ENCODE results near the gene EPAS1. TPM values are rescaled to one million over a fixed set of nuclear protein-coding genes. Genes with fewer than 3 reads are reported as not detected.

Gene EPAS1
- total and polyA plus RNA-seq, 2 of the 13 experiments (the other 11 are each of a cell fraction or from before 2014, with no cell fraction given) = 47.1 to 182 TPM

- TF ChIP-seq IRX3 (CRISPR knock-in tag; IDR thresholded peaks at IDR 0.05; ENCODE audit: borderline replicate concordance, low read depth) (no peak), ZNF780A (CRISPR knock-in tag; IDR thresholded peaks at IDR 0.05) (no peak), SP1 (IDR thresholded peaks at IDR 0.05) (no peak), SP1 (CRISPR knock-in tag; IDR thresholded peaks at IDR 0.05) (no peak), ZNF83 (CRISPR knock-in tag; IDR thresholded peaks at IDR 0.05; ENCODE audit: borderline replicate concordance) (no peak), ZNF629 (CRISPR knock-in tag; conservative IDR thresholded peaks at IDR 0.05) (no peak; the same call in 1 of the 2 replicates), ZNF747 (CRISPR knock-in tag; IDR thresholded peaks at IDR 0.05; ENCODE audit: borderline replicate concordance) (0 out of 2 replicates have a peak, but pooled peaks have one; percentile 41), PRPF4 (IDR thresholded peaks at IDR 0.05; ENCODE audit: low read depth, low read length, poor library complexity, severe bottlenecking) (no peak), RCOR2 (CRISPR knock-in tag; IDR thresholded peaks at IDR 0.05) (peak; percentile 95), NR1H2 (CRISPR knock-in tag; IDR thresholded peaks at IDR 0.05; ENCODE audit: borderline replicate concordance, low read depth) (no peak), ZNF737 (CRISPR knock-in tag; IDR thresholded peaks at IDR 0.05; ENCODE audit: borderline replicate concordance) (no peak), RBM39 (IDR thresholded peaks at IDR 0.05; ENCODE audit: low read depth, low read length, poor library complexity, severe bottlenecking) (no peak), GZF1 (CRISPR knock-in tag; IDR thresholded peaks at IDR 0.05) (no peak), GLI4 (CRISPR knock-in tag; IDR thresholded peaks at IDR 0.05; ENCODE audit: borderline replicate concordance) (no peak), ZNF350 (CRISPR knock-in tag; IDR thresholded peaks at IDR 0.05; ENCODE audit: borderline replicate concordance, low read depth) (no peak), THYN1 (CRISPR knock-in tag; IDR thresholded peaks at IDR 0.05; ENCODE audit: borderline replicate concordance, low read depth) (no peak), ZNF644 (CRISPR knock-in tag; IDR thresholded peaks at IDR 0.05; ENCODE audit: low read depth) (0 out of 2 replicates have a peak, but pooled peaks have one; percentile 33), HNRNPL (IDR thresholded peaks at IDR 0.05; ENCODE audit: low read depth, low read length) (0 out of 2 replicates have a peak, but pooled peaks have one; percentile 51), ZSCAN21 (CRISPR knock-in tag; IDR thresholded peaks at IDR 0.05; ENCODE audit: borderline replicate concordance) (no peak), TBX2 (CRISPR knock-in tag; IDR thresholded peaks at IDR 0.05; ENCODE audit: borderline replicate concordance) (peak; percentile 85), ZNF652 (CRISPR knock-in tag; IDR thresholded peaks at IDR 0.05; ENCODE audit: borderline replicate concordance, low read depth) (peak; percentile 66), ZNF30 (CRISPR knock-in tag; IDR thresholded peaks at IDR 0.05) (no peak), ZNF331 (CRISPR knock-in tag; IDR thresholded peaks at IDR 0.05) (peak; percentile 68; the same call in 1 of the 2 replicates)
- TF ChIP-seq, protein P1, sequence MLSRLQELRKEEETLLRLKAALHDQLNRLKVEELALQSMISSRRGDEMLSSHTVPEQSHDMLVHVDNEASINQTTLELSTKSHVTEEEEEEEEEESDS (CRISPR knock-in tag; IDR thresholded peaks at IDR 0.05; ENCODE audit: borderline replicate concordance) = no peak
- TF ChIP-seq, protein P2, sequence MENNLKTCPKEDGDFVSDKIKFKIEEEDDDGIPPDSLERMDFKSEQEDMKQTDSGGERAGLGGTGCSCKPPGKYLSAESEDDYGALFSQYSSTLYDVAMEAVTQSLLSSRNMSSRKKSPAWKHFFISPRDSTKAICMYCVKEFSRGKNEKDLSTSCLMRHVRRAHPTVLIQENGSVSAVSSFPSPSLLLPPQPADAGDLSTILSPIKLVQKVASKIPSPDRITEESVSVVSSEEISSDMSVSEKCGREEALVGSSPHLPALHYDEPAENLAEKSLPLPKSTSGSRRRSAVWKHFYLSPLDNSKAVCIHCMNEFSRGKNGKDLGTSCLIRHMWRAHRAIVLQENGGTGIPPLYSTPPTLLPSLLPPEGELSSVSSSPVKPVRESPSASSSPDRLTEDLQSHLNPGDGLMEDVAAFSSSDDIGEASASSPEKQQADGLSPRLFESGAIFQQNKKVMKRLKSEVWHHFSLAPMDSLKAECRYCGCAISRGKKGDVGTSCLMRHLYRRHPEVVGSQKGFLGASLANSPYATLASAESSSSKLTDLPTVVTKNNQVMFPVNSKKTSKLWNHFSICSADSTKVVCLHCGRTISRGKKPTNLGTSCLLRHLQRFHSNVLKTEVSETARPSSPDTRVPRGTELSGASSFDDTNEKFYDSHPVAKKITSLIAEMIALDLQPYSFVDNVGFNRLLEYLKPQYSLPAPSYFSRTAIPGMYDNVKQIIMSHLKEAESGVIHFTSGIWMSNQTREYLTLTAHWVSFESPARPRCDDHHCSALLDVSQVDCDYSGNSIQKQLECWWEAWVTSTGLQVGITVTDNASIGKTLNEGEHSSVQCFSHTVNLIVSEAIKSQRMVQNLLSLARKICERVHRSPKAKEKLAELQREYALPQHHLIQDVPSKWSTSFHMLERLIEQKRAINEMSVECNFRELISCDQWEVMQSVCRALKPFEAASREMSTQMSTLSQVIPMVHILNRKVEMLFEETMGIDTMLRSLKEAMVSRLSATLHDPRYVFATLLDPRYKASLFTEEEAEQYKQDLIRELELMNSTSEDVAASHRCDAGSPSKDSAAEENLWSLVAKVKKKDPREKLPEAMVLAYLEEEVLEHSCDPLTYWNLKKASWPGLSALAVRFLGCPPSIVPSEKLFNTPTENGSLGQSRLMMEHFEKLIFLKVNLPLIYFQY (CRISPR knock-in tag; IDR thresholded peaks at IDR 0.05; ENCODE audit: borderline replicate concordance) = peak; percentile 71; the same call in 1 of the 2 replicates
Observed at GRCh38 chr2:46394649-46395510, 97.7 kb downstream of the EPAS1 start (continued).
